ENCODE data around the gene CLEC2A.

DNA sequence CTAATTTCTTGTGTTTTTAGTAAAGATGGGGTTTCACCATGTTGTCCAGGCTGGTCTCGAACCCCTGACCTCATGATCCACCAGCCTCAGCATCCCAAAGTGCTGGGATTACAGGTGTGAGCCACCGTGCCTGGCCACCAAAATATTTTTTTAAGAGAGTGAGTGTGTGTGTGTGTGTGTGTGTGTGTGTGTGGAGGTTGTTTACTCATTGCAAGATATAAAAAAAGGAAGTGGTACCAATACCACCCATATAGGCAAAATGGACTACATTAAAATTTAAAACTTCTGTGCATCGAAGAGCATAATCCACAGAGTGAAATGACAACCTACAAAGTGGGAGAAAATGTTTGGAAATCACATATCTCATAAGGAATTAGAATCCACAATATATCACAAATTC is 15.5 kb upstream of the CLEC2A start:
- TF ChIP-seq NR2C2 (CRISPR knock-in tag; IDR thresholded peaks at IDR 0.05) (no peak), NR2C2 (tag; IDR thresholded peaks at IDR 0.05) (no peak), SMAD4 (CRISPR knock-in tag; conservative IDR thresholded peaks at IDR 0.05) (no peak), FOS (IDR thresholded peaks at IDR 0.05; ENCODE audit: extremely low read depth, insufficient read length) (no peak), FOXA3 (CRISPR knock-in tag; conservative IDR thresholded peaks at IDR 0.05 in 1 of 2, IDR thresholded peaks at IDR 0.05 in 1 of 2) (no peak), COPS2 (conservative IDR thresholded peaks at IDR 0.05) (no peak), TAF7 (tag; IDR thresholded peaks at IDR 0.05) (no peak), SNRNP70 (optimal IDR thresholded peaks at IDR 0.05; ENCODE audit: low read depth, low read length) (no peak)
- TF ChIP-seq, protein P1, sequence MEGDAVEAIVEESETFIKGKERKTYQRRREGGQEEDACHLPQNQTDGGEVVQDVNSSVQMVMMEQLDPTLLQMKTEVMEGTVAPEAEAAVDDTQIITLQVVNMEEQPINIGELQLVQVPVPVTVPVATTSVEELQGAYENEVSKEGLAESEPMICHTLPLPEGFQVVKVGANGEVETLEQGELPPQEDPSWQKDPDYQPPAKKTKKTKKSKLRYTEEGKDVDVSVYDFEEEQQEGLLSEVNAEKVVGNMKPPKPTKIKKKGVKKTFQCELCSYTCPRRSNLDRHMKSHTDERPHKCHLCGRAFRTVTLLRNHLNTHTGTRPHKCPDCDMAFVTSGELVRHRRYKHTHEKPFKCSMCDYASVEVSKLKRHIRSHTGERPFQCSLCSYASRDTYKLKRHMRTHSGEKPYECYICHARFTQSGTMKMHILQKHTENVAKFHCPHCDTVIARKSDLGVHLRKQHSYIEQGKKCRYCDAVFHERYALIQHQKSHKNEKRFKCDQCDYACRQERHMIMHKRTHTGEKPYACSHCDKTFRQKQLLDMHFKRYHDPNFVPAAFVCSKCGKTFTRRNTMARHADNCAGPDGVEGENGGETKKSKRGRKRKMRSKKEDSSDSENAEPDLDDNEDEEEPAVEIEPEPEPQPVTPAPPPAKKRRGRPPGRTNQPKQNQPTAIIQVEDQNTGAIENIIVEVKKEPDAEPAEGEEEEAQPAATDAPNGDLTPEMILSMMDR (IDR thresholded peaks at IDR 0.05 in 2 of 3, conservative IDR thresholded peaks at IDR 0.05 in 1 of 3; ENCODE audit: insufficient read depth in 2 of 3, low read depth in 1 of 3, low read length in 3 of 3) = no peak
- TF ChIP-seq, protein P2, sequence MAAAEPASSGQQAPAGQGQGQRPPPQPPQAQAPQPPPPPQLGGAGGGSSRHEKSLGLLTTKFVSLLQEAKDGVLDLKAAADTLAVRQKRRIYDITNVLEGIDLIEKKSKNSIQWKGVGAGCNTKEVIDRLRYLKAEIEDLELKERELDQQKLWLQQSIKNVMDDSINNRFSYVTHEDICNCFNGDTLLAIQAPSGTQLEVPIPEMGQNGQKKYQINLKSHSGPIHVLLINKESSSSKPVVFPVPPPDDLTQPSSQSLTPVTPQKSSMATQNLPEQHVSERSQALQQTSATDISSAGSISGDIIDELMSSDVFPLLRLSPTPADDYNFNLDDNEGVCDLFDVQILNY (CRISPR knock-in tag; IDR thresholded peaks at IDR 0.05) = no peak
- TF ChIP-seq, protein P3, sequence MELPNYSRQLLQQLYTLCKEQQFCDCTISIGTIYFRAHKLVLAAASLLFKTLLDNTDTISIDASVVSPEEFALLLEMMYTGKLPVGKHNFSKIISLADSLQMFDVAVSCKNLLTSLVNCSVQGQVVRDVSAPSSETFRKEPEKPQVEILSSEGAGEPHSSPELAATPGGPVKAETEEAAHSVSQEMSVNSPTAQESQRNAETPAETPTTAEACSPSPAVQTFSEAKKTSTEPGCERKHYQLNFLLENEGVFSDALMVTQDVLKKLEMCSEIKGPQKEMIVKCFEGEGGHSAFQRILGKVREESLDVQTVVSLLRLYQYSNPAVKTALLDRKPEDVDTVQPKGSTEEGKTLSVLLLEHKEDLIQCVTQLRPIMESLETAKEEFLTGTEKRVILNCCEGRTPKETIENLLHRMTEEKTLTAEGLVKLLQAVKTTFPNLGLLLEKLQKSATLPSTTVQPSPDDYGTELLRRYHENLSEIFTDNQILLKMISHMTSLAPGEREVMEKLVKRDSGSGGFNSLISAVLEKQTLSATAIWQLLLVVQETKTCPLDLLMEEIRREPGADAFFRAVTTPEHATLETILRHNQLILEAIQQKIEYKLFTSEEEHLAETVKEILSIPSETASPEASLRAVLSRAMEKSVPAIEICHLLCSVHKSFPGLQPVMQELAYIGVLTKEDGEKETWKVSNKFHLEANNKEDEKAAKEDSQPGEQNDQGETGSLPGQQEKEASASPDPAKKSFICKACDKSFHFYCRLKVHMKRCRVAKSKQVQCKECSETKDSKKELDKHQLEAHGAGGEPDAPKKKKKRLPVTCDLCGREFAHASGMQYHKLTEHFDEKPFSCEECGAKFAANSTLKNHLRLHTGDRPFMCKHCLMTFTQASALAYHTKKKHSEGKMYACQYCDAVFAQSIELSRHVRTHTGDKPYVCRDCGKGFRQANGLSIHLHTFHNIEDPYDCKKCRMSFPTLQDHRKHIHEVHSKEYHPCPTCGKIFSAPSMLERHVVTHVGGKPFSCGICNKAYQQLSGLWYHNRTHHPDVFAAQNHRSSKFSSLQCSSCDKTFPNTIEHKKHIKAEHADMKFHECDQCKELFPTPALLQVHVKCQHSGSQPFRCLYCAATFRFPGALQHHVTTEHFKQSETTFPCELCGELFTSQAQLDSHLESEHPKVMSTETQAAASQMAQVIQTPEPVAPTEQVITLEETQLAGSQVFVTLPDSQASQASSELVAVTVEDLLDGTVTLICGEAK (IDR thresholded peaks at IDR 0.05) = no peak
- TF ChIP-seq, protein P3 (CRISPR knock-in tag; IDR thresholded peaks at IDR 0.05) = no peak
